IMR-90 (cell line): ENCODE data around the gene DUOX1. TPM values are rescaled to one million over a fixed set of nuclear protein-coding genes. Genes with fewer than 3 reads are reported as not detected.

Source experiments
- ATAC-seq: fragments of 200-7000 bp; cut with Tn5 transposase; 2 replicates; pipeline ENCODE4 v1.9.1; 2020; ENCODE audit warnings: low read depth, mild to moderate bottlenecking, moderate library complexity
- BruUV-seq: library from RNA; stranded (reverse); fragments of 400-500 nt; replicated peaks from 2 replicates; lab custom pipeline; 2021; lab: Mats Ljungman, UMichigan
- CTCF ChIA-PET: fragments of 300-600 bp; formaldehyde crosslinking; extraction: SDS; loops from one replicate; lab custom pipeline; 2021; ENCODE audit warnings: antibody characterized with exemption; lab: Yijun Ruan, JAX
- POLR2A ChIA-PET: fragments of 300-600 bp; sonication (Branson Sonifier 250); formaldehyde crosslinking; loops from one replicate; lab custom pipeline; 2022; ENCODE audit warnings: antibody characterized with exemption; ENCODE audit not compliant: unreplicated experiment; lab: Charles Lee
- DNase-seq: peaks from one replicate; pipeline ENCODE4 v3.0.0; 2013
- H2AFZ ChIP-seq: replicated peaks from 2 replicates; pipeline ENCODE3; 2013; ENCODE audit warnings: low read length, mild to moderate bottlenecking; ENCODE audit not compliant: poor library complexity
- H2AK5ac ChIP-seq: 2 replicates; pipeline ENCODE4 v1.6.1; 2013; ENCODE audit warnings: low read depth, low read length, inconsistent platforms
- H2AK9ac ChIP-seq: replicated peaks from 2 replicates; pipeline ENCODE3; 2013; ENCODE audit warnings: mild to moderate bottlenecking, low read depth, low read length, moderate library complexity; ENCODE audit not compliant: poor library complexity
- H2BK120ac ChIP-seq: 2 replicates; pipeline ENCODE4 v1.6.1; 2013; ENCODE audit warnings: low read depth, low read length, inconsistent platforms
- H2BK15ac ChIP-seq: 3 replicates; pipeline ENCODE4 v1.6.1; 2013; ENCODE audit warnings: low read depth, low read length, inconsistent platforms
- H2BK20ac ChIP-seq: 2 replicates; pipeline ENCODE4 v1.6.1; 2013; ENCODE audit warnings: low read depth, mild to moderate bottlenecking, inconsistent platforms, low read length, moderate library complexity
- H2BK5ac ChIP-seq: 2 replicates; pipeline ENCODE4 v1.6.1; 2013; ENCODE audit warnings: mild to moderate bottlenecking, low read depth, low read length, inconsistent platforms; ENCODE audit not compliant: poor library complexity, severe bottlenecking
- H3K14ac ChIP-seq: replicated peaks from 2 replicates; pipeline ENCODE4 v1.6.1; 2013; ENCODE audit warnings: low read depth, low read length, inconsistent platforms
- H3K18ac ChIP-seq: 2 replicates; pipeline ENCODE4 v1.6.1; 2013; ENCODE audit warnings: low read depth, low read length, control low read depth
- H3K23ac ChIP-seq: 2 replicates; pipeline ENCODE4 v1.6.1; 2013; ENCODE audit warnings: low read depth, low read length, inconsistent platforms
- H3K27ac ChIP-seq: 2 replicates; pipeline ENCODE4 v1.5.1; 2013; ENCODE audit warnings: mild to moderate bottlenecking, control low read depth, low read length; ENCODE audit not compliant: insufficient read depth
- H3K27me3 ChIP-seq: 2 replicates; pipeline ENCODE4 v1.6.1; 2013; ENCODE audit warnings: low read length; ENCODE audit not compliant: control insufficient read depth, insufficient read depth
- H3K36me3 ChIP-seq: 2 replicates; pipeline ENCODE4 v1.6.1; 2013; ENCODE audit warnings: low read length, mixed read lengths; ENCODE audit not compliant: control insufficient read depth, insufficient read depth
- H3K4ac ChIP-seq: 2 replicates; pipeline ENCODE4 v1.6.1; 2013; ENCODE audit warnings: low read depth, low read length, inconsistent platforms
- H3K4me1 ChIP-seq: 2 replicates; pipeline ENCODE4 v1.6.1; 2013; ENCODE audit warnings: low read length, mixed read lengths; ENCODE audit not compliant: control insufficient read depth, insufficient read depth
- H3K4me2 ChIP-seq: 2 replicates; pipeline ENCODE4 v1.6.1; 2013; ENCODE audit warnings: low read depth, mild to moderate bottlenecking, control low read depth, low read length, moderate library complexity
- H3K4me3 ChIP-seq: 2 replicates; pipeline ENCODE4 v1.5.1; 2013; ENCODE audit warnings: low read depth, mild to moderate bottlenecking, control low read depth, low read length, moderate library complexity; ENCODE audit not compliant: insufficient read depth
- H3K56ac ChIP-seq: 2 replicates; pipeline ENCODE4 v1.6.1; 2013; ENCODE audit warnings: low read length, inconsistent platforms; ENCODE audit not compliant: insufficient read depth; ENCODE audit errors: extremely low read depth
- H3K79me1 ChIP-seq, 2 experiments: 2 replicates each; pipeline ENCODE4 v1.6.1; 2013; ENCODE audit warnings: low read length in 2 of 2, inconsistent platforms in 1 of 2, low read depth in 1 of 2
- H3K9ac ChIP-seq: 2 replicates; pipeline ENCODE4 v1.6.1; 2013; ENCODE audit warnings: low read depth, low read length, control low read depth
- H3K9me1 ChIP-seq: 2 replicates; pipeline ENCODE4 v1.6.1; 2013; ENCODE audit warnings: low read length, inconsistent platforms; ENCODE audit not compliant: insufficient read depth
- H3K9me3 ChIP-seq: 2 replicates; pipeline ENCODE4 v1.6.1; 2013; ENCODE audit warnings: low read length; ENCODE audit not compliant: control insufficient read depth, insufficient read depth
- H4K20me1 ChIP-seq: 2 replicates; pipeline ENCODE4 v1.6.1; 2013; ENCODE audit warnings: low read length, inconsistent platforms; ENCODE audit not compliant: insufficient read depth
- H4K5ac ChIP-seq: 2 replicates; pipeline ENCODE4 v1.6.1; 2013; ENCODE audit warnings: mild to moderate bottlenecking, low read depth, low read length, control low read depth
- H4K8ac ChIP-seq, 2 experiments: 2 replicates each; pipeline ENCODE4 v1.6.1; 2013; ENCODE audit warnings: low read depth in 2 of 2, low read length in 2 of 2, control low read depth in 1 of 2, inconsistent platforms in 1 of 2
- H4K91ac ChIP-seq: 2 replicates; pipeline ENCODE4 v1.6.1; 2013; ENCODE audit warnings: low read depth, low read length, inconsistent platforms; ENCODE audit not compliant: insufficient read depth
- BHLHE40 ChIP-seq: fragments of 150-350 bp; IDR thresholded peaks from 2 replicates; pipeline ENCODE4 v1.6.1; 2016; ENCODE audit warnings: mild to moderate bottlenecking, low read depth, low read length
- CEBPB ChIP-seq: IDR thresholded peaks from 2 replicates; pipeline ENCODE4 v1.6.1; 2012; ENCODE audit warnings: low read depth, low read length, improper control_type of control experiment
- CHD1 ChIP-seq: IDR thresholded peaks from 2 replicates; pipeline ENCODE4 v1.6.1; 2012; ENCODE audit warnings: low read depth, low read length, improper control_type of control experiment
- ELK1 ChIP-seq: fragments of 150-350 bp; IDR thresholded peaks from 2 replicates; pipeline ENCODE4 v1.6.1; 2016; ENCODE audit warnings: low read depth, mild to moderate bottlenecking, low read length, moderate library complexity, borderline replicate concordance
- FOS ChIP-seq: fragments of 150-350 bp; IDR thresholded peaks from 2 replicates; pipeline ENCODE4 v1.6.1; 2016; ENCODE audit warnings: low read depth, low read length
- MAFK ChIP-seq: IDR thresholded peaks from 2 replicates; pipeline ENCODE4 v1.6.1; 2012; ENCODE audit warnings: low read depth, low read length, improper control_type of control experiment
- MAZ ChIP-seq: IDR thresholded peaks from 2 replicates; pipeline ENCODE4 v1.6.1; 2012; ENCODE audit warnings: low read depth, mild to moderate bottlenecking, low read length, improper control_type of control experiment, moderate library complexity, borderline replicate concordance
- MXI1 ChIP-seq: IDR thresholded peaks from 2 replicates; pipeline ENCODE4 v1.6.1; 2012; ENCODE audit warnings: low read depth, mild to moderate bottlenecking, low read length, moderate library complexity, borderline replicate concordance
- NFE2L2 ChIP-seq: fragments of 150-350 bp; IDR thresholded peaks from 2 replicates; pipeline ENCODE4 v1.6.1; 2016; ENCODE audit warnings: low read depth, mild to moderate bottlenecking, low read length
- POLR2A ChIP-seq: IDR thresholded peaks from 2 replicates; pipeline ENCODE4 v1.6.1; 2012; ENCODE audit warnings: mild to moderate bottlenecking, low read depth, low read length
- RAD21 ChIP-seq: IDR thresholded peaks from 2 replicates; pipeline ENCODE4 v1.6.1; 2012; ENCODE audit warnings: low read length, improper control_type of control experiment
- RCOR1 ChIP-seq: IDR thresholded peaks from 2 replicates; pipeline ENCODE4 v1.6.1; 2012; ENCODE audit warnings: mild to moderate bottlenecking, low read length, improper control_type of control experiment; ENCODE audit not compliant: insufficient replicate concordance
- RFX5 ChIP-seq: IDR thresholded peaks from 2 replicates; pipeline ENCODE4 v1.8.0; 2012; ENCODE audit warnings: low read depth, mild to moderate bottlenecking, low read length, moderate library complexity
- SMC3 ChIP-seq: fragments of 150-350 bp; IDR thresholded peaks from 2 replicates; pipeline ENCODE4 v1.6.1; 2016; ENCODE audit warnings: low read depth, mild to moderate bottlenecking, antibody characterized with exemption, low read length, moderate library complexity
- USF2 ChIP-seq: fragments of 150-350 bp; IDR thresholded peaks from 2 replicates; pipeline ENCODE4 v1.6.1; 2017; ENCODE audit warnings: mild to moderate bottlenecking, antibody characterized with exemption, low read length, low read depth
- WGBS, 2 experiments: methylation state at CpG; one replicate each; pipeline versions ENCODE4 v1.1.5 to v1.1.7; 2013; ENCODE audit warnings: missing lambda C conversion rate in 2 of 2; ENCODE audit not compliant: insufficient read length in 1 of 2; ENCODE audit errors: extremely low coverage in 2 of 2; 5-methylcytosine and 5-hydroxymethylcytosine counted together
- dilution Hi-C: fragments of 300-500 bp; cut with HindIII; formaldehyde crosslinking; loops from one replicate; pipeline ENCODE4 v1.14.3; 2018; ENCODE audit warnings: low sequenced_read_pairs; ENCODE audit not compliant: unreplicated experiment
- in situ Hi-C: fragments of 300-500 bp; cut with MboI; formaldehyde crosslinking; loops from 3 replicates; pipeline ENCODE4 v1.14.3; 2019; ENCODE audit warnings: low sequenced_read_pairs, inconsistent platforms, mixed read lengths
- intact Hi-C: fragments of 100-400 bp; cut with micrococcal nuclease; formaldehyde crosslinking; loops from 2 replicates; pipeline ENCODE4 v1.10.0; 2022
- polyA plus RNA-seq, 3 experiments: library from polyadenylated mRNA; depleted of rRNA; stranded (reverse); fragments of >200 nt; gene quantifications; 2 replicates each; pipeline ENCODE4 v1.2.3, GENCODE V29; 2012; ENCODE audit warnings: low replicate concordance in 1 of 3
- total RNA-seq: library from RNA; depleted of rRNA; stranded (reverse); fragments of >200 nt; gene quantifications from 2 replicates; pipeline ENCODE4 v1.2.3, GENCODE V29; 2012
- TF ChIP-seq, protein P1 (sequence below): conservative IDR thresholded peaks from 2 replicates; pipeline ENCODE4 v1.5.1; 2012; ENCODE audit warnings: mild to moderate bottlenecking, low read depth, low read length, improper control_type of control experiment

Gene DUOX1
- total and polyA plus RNA-seq, 2 of the 4 experiments (the other 2 are of a cell fraction) = not detected

- no peak overlapping the region for H2AFZ ChIP-seq
- 100% methylated on average over 1 of the region's 3 CpGs; no CpG with 5 or more reads in 1 of the 2 experiments for WGBS, 2 experiments
- no peak overlapping the region for H3K18ac ChIP-seq
- no peak for TF ChIP-seq RFX5
- no peak for TF ChIP-seq CEBPB
- no peak for TF ChIP-seq SMC3
- no peak for TF ChIP-seq USF2
- TF ChIP-seq MXI1 = no peak
- TF ChIP-seq, protein P1, sequence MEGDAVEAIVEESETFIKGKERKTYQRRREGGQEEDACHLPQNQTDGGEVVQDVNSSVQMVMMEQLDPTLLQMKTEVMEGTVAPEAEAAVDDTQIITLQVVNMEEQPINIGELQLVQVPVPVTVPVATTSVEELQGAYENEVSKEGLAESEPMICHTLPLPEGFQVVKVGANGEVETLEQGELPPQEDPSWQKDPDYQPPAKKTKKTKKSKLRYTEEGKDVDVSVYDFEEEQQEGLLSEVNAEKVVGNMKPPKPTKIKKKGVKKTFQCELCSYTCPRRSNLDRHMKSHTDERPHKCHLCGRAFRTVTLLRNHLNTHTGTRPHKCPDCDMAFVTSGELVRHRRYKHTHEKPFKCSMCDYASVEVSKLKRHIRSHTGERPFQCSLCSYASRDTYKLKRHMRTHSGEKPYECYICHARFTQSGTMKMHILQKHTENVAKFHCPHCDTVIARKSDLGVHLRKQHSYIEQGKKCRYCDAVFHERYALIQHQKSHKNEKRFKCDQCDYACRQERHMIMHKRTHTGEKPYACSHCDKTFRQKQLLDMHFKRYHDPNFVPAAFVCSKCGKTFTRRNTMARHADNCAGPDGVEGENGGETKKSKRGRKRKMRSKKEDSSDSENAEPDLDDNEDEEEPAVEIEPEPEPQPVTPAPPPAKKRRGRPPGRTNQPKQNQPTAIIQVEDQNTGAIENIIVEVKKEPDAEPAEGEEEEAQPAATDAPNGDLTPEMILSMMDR = no peak
- no peak for TF ChIP-seq ELK1
- TF ChIP-seq FOS = no peak
- no peak for TF ChIP-seq MAFK
- TF ChIP-seq RCOR1 = no peak
- TF ChIP-seq MAZ = no peak
- no peak for TF ChIP-seq CHD1
- TF ChIP-seq RAD21 = no peak
- no peak for TF ChIP-seq BHLHE40
- TF ChIP-seq NFE2L2 = no peak
- no peak for TF ChIP-seq POLR2A
- H4K91ac ChIP-seq = no peak overlapping the region
- no peak for DNase-seq
- no peak overlapping the region for H2BK20ac ChIP-seq
- H3K4me2 ChIP-seq = no peak overlapping the region
- peaks cover 8% of the 10 kb centered on the region for H3K36me3 ChIP-seq
- BruUV-seq = no TSS peak
- no peaks in the 10 kb centered on the region for H3K4me1 ChIP-seq
- H3K56ac ChIP-seq = no peak overlapping the region
- no peak overlapping the region for H2AK9ac ChIP-seq
- ChIA-PET CTCF (interaction anchor here (1.0 kb wide), 1 partner anchor 59 kb away, joined by 3 read pairs; no protein-coding TSS in a partner anchor), POLR2A (no interaction called here)
- H3K4ac ChIP-seq = no peak overlapping the region
- dilution Hi-C loops (no loop called here), in situ Hi-C loops (loop anchor here (25.0 kb wide), 1 partner anchor 435 kb away; no protein-coding TSS in a partner anchor), intact Hi-C loops (no loop called here)
- no peak overlapping the region for H3K27ac ChIP-seq
- H4K8ac ChIP-seq = no peak overlapping the region
- no peak overlapping the region for H3K23ac ChIP-seq
- H4K20me1 ChIP-seq = no peaks in the 10 kb centered on the region; the same call in 1 of the 2 replicates
- no peak overlapping the region for H2BK120ac ChIP-seq
- H3K79me1 ChIP-seq = no peaks in the 10 kb centered on the region
- H3K9ac ChIP-seq = no peak overlapping the region
- H3K9me3 ChIP-seq = no peaks in the 10 kb centered on the region
- no peak overlapping the region for H3K4me3 ChIP-seq
- H3K27me3 ChIP-seq = no peaks in the 10 kb centered on the region
- H2BK5ac ChIP-seq = no peak overlapping the region
- no peak overlapping the region for H2BK15ac ChIP-seq
- no peak overlapping the region for H2AK5ac ChIP-seq
- no peak overlapping the region for H3K14ac ChIP-seq
- H4K5ac ChIP-seq = no peak overlapping the region
- no peaks in the 10 kb centered on the region for H3K9me1 ChIP-seq
- no peak for ATAC-seq
These were observed 47.5 kb downstream of the DUOX1 start for GRCh38 chr15:45177285-45177684.
